HUDEP-2 (cell line): ENCODE measurements around the gene STAU1.
"Not testable (repeated sequence)": the region's sequence is repeated elsewhere in the genome, so short reads cannot be mapped to it uniquely, and the experiment has no call there.

Experiments
- DNase-seq, 76 experiments: peaks; one replicate each; lab custom pipeline; 2025; ENCODE audit not compliant: unreplicated experiment in 76 of 76; lab: John Stamatoyannopoulos, UW

The STAU1 gene

GRCh38 chr20:49167811-49168507 lies 20.2 kb downstream of the STAU1 start:
- DNase-seq = no peak

- DNase-seq = no peak
These were observed 21.3 kb downstream of the STAU1 start for GRCh38 chr20:49166534-49167449.

GRCh38 chr20:49165611-49166010 lies 22.5 kb downstream of the STAU1 start:
- no peak for DNase-seq

- DNase-seq = no peak
These were observed 24.4 kb downstream of the STAU1 start for GRCh38 chr20:49163696-49164095.

- no peak for DNase-seq
These were observed 26.5 kb downstream of the STAU1 start for GRCh38 chr20:49161428-49162152.

GRCh38 chr20:49160057-49160929 lies 27.8 kb downstream of the STAU1 start:
- DNase-seq = no peak

- no peak for DNase-seq
These were observed 31.0 kb downstream of the STAU1 start for GRCh38 chr20:49157146-49157545.

- DNase-seq = no peak
These were observed 31.7 kb downstream of the STAU1 start for GRCh38 chr20:49156481-49156880.

GRCh38 chr20:49151436-49151835 lies 36.7 kb downstream of the STAU1 start:
- DNase-seq = no peak

GRCh38 chr20:49149281-49150045 lies 38.7 kb downstream of the STAU1 start:
- DNase-seq = no peak

GRCh38 chr20:49148601-49149000 lies 39.5 kb downstream of the STAU1 start:
- DNase-seq = no peak

GRCh38 chr20:49147296-49147695 lies 40.8 kb downstream of the STAU1 start:
- no peak for DNase-seq

GRCh38 chr20:49146442-49147225 lies 41.5 kb downstream of the STAU1 start:
- DNase-seq = no peak

GRCh38 chr20:49140834-49141233 lies 47.3 kb downstream of the STAU1 start:
- DNase-seq = no peak

GRCh38 chr20:49140411-49140810 lies 47.7 kb downstream of the STAU1 start:
- DNase-seq = no peak

GRCh38 chr20:49138431-49138830 lies 49.7 kb downstream of the STAU1 start:
- no peak for DNase-seq

GRCh38 chr20:49136817-49137571 lies 51.1 kb downstream of the STAU1 start:
- peak in 8 of 76 experiments; percentile 6 to 50 (median 17) for DNase-seq

- not testable (repeated sequence) for DNase-seq
These were observed 53.3 kb downstream of the STAU1 start for GRCh38 chr20:49134797-49135196.
